Fibroblast of skin of abdomen (primary cell): Measurements from ENCODE around the gene MMGT1.
"Not testable (repeated sequence)": the region's sequence is repeated elsewhere in the genome, so short reads cannot be mapped to it uniquely, and the experiment has no call there.

Experiments
- DNase-seq: peaks from one replicate; pipeline ENCODE4 v3.0.0-alpha.2; 2013

Gene MMGT1

DNA sequence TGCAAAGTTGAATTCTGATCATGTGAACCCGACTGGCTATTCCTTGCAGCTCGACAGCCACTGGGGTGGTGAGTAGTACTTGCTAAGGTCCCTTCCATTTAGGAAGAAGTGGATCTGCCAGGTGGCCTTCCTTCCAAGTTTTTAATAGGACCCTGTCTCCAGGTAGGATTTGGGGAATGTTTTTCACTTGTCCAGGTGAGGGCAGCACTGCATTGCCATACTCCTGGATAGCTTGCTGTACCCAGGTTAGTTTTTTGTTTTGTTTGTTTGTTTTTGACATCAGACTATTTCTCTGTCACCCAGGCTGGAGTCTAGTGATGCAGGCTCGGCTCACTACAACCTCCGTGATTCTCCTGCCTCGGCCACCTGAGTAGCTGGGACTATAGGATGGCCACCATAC is 50.4 kb downstream of the MMGT1 start:
- DNase-seq, result no peak

DNA sequence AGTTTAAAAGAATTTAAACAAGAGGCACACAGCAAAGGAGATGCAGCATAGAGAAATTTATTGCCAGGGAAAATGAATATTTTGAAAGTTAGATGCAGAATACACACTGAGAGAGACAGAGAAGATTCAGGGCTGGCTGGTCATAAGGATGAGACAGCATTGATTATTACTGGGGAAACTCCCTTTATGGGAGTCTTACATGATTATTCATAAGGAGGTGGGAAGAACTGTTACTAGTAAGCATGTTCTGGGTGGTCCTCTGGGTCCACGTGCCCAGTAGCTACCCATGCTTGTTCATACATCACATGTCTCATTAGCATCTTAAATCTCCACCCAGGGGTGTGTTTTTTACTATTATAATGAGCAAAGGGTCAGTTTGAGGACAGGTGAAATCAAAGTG is 53.3 kb downstream of the MMGT1 start:
- DNase-seq, result not testable (repeated sequence)

DNA sequence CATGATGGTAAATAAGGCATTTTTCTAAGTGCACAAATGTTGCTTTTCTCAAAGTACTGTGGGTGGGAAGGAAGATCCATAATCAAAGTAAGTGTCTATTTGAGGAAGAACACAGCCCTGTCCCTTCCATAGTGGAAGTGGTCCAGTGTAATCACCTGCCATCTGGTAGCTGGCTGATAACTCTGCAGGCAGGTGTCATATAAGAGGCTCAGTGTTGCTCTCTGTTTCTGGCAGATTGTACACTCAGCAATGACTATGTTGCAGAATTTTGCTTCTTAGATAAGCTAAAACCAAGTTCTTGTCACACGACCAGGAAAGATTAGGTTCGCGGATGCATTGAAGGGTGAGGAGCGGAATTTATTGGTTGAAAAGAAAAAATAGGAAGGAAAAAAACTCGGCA is 59.4 kb downstream of the MMGT1 start:
- DNase-seq, result no peak
